Neuronal stem cell (in vitro differentiated cells): ENCODE measurements around the gene DOK3.

Experiments used
- DNase-seq: peaks from one replicate; pipeline ENCODE4 v3.0.0-alpha.2; 2013; ENCODE audit warnings: low spot score
- H2AFZ ChIP-seq: one replicate; pipeline ENCODE4 v1.6.1; 2013; ENCODE audit warnings: mild to moderate bottlenecking, low read length, inconsistent platforms
- H2AK5ac ChIP-seq: 2 replicates; pipeline ENCODE4 v1.6.1; 2013; ENCODE audit warnings: low read depth, mild to moderate bottlenecking, inconsistent platforms, low read length, moderate library complexity, mixed read lengths
- H2BK120ac ChIP-seq: 2 replicates; pipeline ENCODE4 v1.6.1; 2013; ENCODE audit warnings: low read depth, mild to moderate bottlenecking, inconsistent platforms, low read length, moderate library complexity, mixed read lengths
- H2BK12ac ChIP-seq: one replicate; pipeline ENCODE4 v1.6.1; 2013; ENCODE audit warnings: low read length, inconsistent platforms
- H2BK15ac ChIP-seq: 2 replicates; pipeline ENCODE4 v1.6.1; 2013; ENCODE audit warnings: mild to moderate bottlenecking, low read length, inconsistent platforms, mixed read lengths
- H2BK5ac ChIP-seq: one replicate; pipeline ENCODE4 v1.6.1; 2013; ENCODE audit warnings: inconsistent platforms, mild to moderate bottlenecking, low read length, moderate library complexity
- H3K14ac ChIP-seq: one replicate; pipeline ENCODE4 v1.6.1; 2013; ENCODE audit warnings: low read length, inconsistent platforms
- H3K18ac ChIP-seq: 2 replicates; pipeline ENCODE4 v1.6.1; 2013; ENCODE audit warnings: low read length, inconsistent platforms
- H3K23ac ChIP-seq: 2 replicates; pipeline ENCODE4 v1.6.1; 2013; ENCODE audit warnings: low read depth, mild to moderate bottlenecking, mixed read lengths, low read length, inconsistent platforms; ENCODE audit not compliant: poor library complexity
- H3K27ac ChIP-seq: replicated peaks from 3 replicates; pipeline ENCODE4 v1.5.1; 2013; ENCODE audit warnings: low read length, inconsistent platforms
- H3K27me3 ChIP-seq, 3 experiments: 2 replicates each; pipeline ENCODE4 v1.6.1; 2013; ENCODE audit warnings: low read length in 3 of 3, mild to moderate bottlenecking in 2 of 3, inconsistent platforms in 1 of 3, low read depth in 1 of 3, mixed read lengths in 1 of 3, moderate library complexity in 1 of 3; ENCODE audit not compliant: control insufficient read depth in 3 of 3, insufficient read depth in 3 of 3
- H3K36me3 ChIP-seq, 2 donors: replicated peaks in 1 of 2; 2 replicates each; pipeline ENCODE4 v1.6.1; 2013; ENCODE audit warnings: low read length in 2 of 2; ENCODE audit not compliant: control insufficient read depth in 2 of 2, insufficient read depth in 2 of 2
- H3K4ac ChIP-seq: 2 replicates; pipeline ENCODE4 v1.6.1; 2013; ENCODE audit warnings: inconsistent platforms, mild to moderate bottlenecking, low read length, moderate library complexity
- H3K4me1 ChIP-seq, 2 donors: 1 replicate in 1 of 2; 2 replicates in 1 of 2; pipeline ENCODE4 v1.6.1; 2013; ENCODE audit warnings: low read length in 2 of 2, low read depth in 1 of 2; ENCODE audit not compliant: control insufficient read depth in 2 of 2, insufficient read depth in 1 of 2
- H3K4me2 ChIP-seq: one replicate; pipeline ENCODE4 v1.6.1; 2013; ENCODE audit warnings: mild to moderate bottlenecking, low read length, inconsistent platforms; ENCODE audit not compliant: insufficient read depth, poor library complexity, severe bottlenecking
- H3K4me3 ChIP-seq, 2 donors: 2 replicates each; pipeline ENCODE4 v1.5.1; 2013; ENCODE audit warnings: low read length in 2 of 2, mild to moderate bottlenecking in 2 of 2, inconsistent platforms in 1 of 2, moderate library complexity in 1 of 2
- H3K79me1 ChIP-seq: one replicate; pipeline ENCODE4 v1.6.1; 2013; ENCODE audit warnings: low read depth, mild to moderate bottlenecking, inconsistent platforms, low read length, moderate library complexity
- H3K9ac ChIP-seq: one replicate; pipeline ENCODE4 v1.6.1; 2013; ENCODE audit warnings: mild to moderate bottlenecking, low read depth, low read length, inconsistent platforms; ENCODE audit not compliant: poor library complexity
- H3K9me3 ChIP-seq, 2 donors: replicated peaks in 1 of 2; 2 replicates each; pipeline versions ENCODE3 to v1.6.1; 2013; ENCODE audit warnings: low read length in 2 of 2, mild to moderate bottlenecking in 2 of 2, inconsistent platforms in 1 of 2, low read depth in 1 of 2, mixed read lengths in 1 of 2, moderate library complexity in 1 of 2; ENCODE audit not compliant: control insufficient read depth in 2 of 2, insufficient read depth in 1 of 2
- H4K8ac ChIP-seq: one replicate; pipeline ENCODE4 v1.6.1; 2013; ENCODE audit warnings: low read depth, mild to moderate bottlenecking, inconsistent platforms, low read length, moderate library complexity
- H4K91ac ChIP-seq: one replicate; pipeline ENCODE4 v1.6.1; 2013; ENCODE audit warnings: low read length, low read depth, mild to moderate bottlenecking, inconsistent platforms; ENCODE audit not compliant: poor library complexity
- WGBS, 2 donors: extraction: QIAGEN DNeasy Blood & Tissue Kit; methylation state at CpG; one replicate each; pipeline ENCODE4 v1.1.7; 2013; ENCODE audit warnings: missing lambda C conversion rate in 2 of 2, mixed read lengths in 1 of 2; ENCODE audit not compliant: insufficient read length in 2 of 2, insufficient replicate concordance in 1 of 2; ENCODE audit errors: extremely low coverage in 2 of 2; 5-methylcytosine and 5-hydroxymethylcytosine counted together

DOK3 gene

GRCh38 chr5:177457852-177458681 is 51.6 kb downstream of the DOK3 start:
- H2BK5ac ChIP-seq: peak overlapping the region; percentile 87
- H2BK15ac ChIP-seq: peak overlapping the region; percentile 83
- peaks cover 19 to 21% of the 10 kb centered on the region in 2 donors for H3K4me1 ChIP-seq
- peaks cover 0 to 3% of the 10 kb centered on the region in 2 donors for H3K9me3 ChIP-seq
- peak overlapping the region; percentile 75 for H2AK5ac ChIP-seq
- DNase-seq: no peak
- H3K18ac ChIP-seq: peak overlapping the region; percentile 38
- peaks cover 46 to 89% of the 10 kb centered on the region in 2 donors for H3K36me3 ChIP-seq
- no peak overlapping the region for H3K14ac ChIP-seq
- peak overlapping the region; percentile 69 for H3K27ac ChIP-seq
- no CpG with 5 or more reads among the region's 20 CpGs for WGBS, 2 donors
- no peak overlapping the region for H3K4me3 ChIP-seq
- no peak overlapping the region for H4K8ac ChIP-seq
- no peak overlapping the region for H4K91ac ChIP-seq
- H3K79me1 ChIP-seq: peaks cover 19% of the 10 kb centered on the region
- H3K4me2 ChIP-seq: no peak overlapping the region
- H2BK12ac ChIP-seq: no peak overlapping the region
- no peak overlapping the region for H2BK120ac ChIP-seq
- H3K27me3 ChIP-seq: no peaks in the 10 kb centered on the region
- H3K9ac ChIP-seq: peak overlapping the region; percentile 44
- no peak overlapping the region for H3K4ac ChIP-seq
- H3K23ac ChIP-seq: peak overlapping the region; percentile 73
- H2AFZ ChIP-seq: no peak overlapping the region

GRCh38 chr5:177456976-177457851 is 52.4 kb downstream of the DOK3 start:
- H2BK120ac ChIP-seq: peak overlapping the region; percentile 44
- H3K4me3 ChIP-seq: no peak overlapping the region
- peaks cover 0 to 3% of the 10 kb centered on the region in 2 donors for H3K9me3 ChIP-seq
- peak; percentile 97 for DNase-seq
- H4K91ac ChIP-seq: no peak overlapping the region
- peak overlapping the region; percentile 24 for H3K18ac ChIP-seq
- H3K4me1 ChIP-seq: peaks cover 19 to 21% of the 10 kb centered on the region in 2 donors
- no peak overlapping the region for H2AFZ ChIP-seq
- H2BK5ac ChIP-seq: no peak overlapping the region
- no peak overlapping the region for H2BK12ac ChIP-seq
- H3K9ac ChIP-seq: no peak overlapping the region
- H3K27ac ChIP-seq: peak overlapping the region; percentile 8
- no CpG with 5 or more reads among the region's 24 CpGs for WGBS, 2 donors
- H3K36me3 ChIP-seq: peaks cover 40 to 90% of the 10 kb centered on the region in 2 donors
- H4K8ac ChIP-seq: no peak overlapping the region
- H3K27me3 ChIP-seq: peaks cover 0 to 2% (median 0%) of the 10 kb centered on the region in 3 experiments
- H3K4ac ChIP-seq: no peak overlapping the region
- H3K79me1 ChIP-seq: peaks cover 19% of the 10 kb centered on the region
- no peak overlapping the region for H3K23ac ChIP-seq
- no peak overlapping the region for H3K4me2 ChIP-seq
- H2AK5ac ChIP-seq: no peak overlapping the region
- no peak overlapping the region for H2BK15ac ChIP-seq
- H3K14ac ChIP-seq: no peak overlapping the region

- Histone ChIP-seq H3K9ac (no peak overlapping the region), H3K4me1 (peaks cover 19 to 21% of the 10 kb centered on the region in 2 donors), H2BK120ac (no peak overlapping the region), H3K4ac (no peak overlapping the region), H3K9me3 (peaks cover 0 to 3% of the 10 kb centered on the region in 2 donors), H3K4me3 (no peak overlapping the region), H2BK12ac (no peak overlapping the region), H2BK15ac (no peak overlapping the region), H2AK5ac (no peak overlapping the region), H3K36me3 (peaks cover 37 to 87% of the 10 kb centered on the region in 2 donors), H4K91ac (no peak overlapping the region), H2AFZ (no peak overlapping the region), H3K18ac (no peak overlapping the region), H3K79me1 (peaks cover 17% of the 10 kb centered on the region), H3K27me3 (peaks cover 0 to 2% (median 0%) of the 10 kb centered on the region in 3 experiments), H3K4me2 (no peak overlapping the region), H4K8ac (no peak overlapping the region), H3K23ac (no peak overlapping the region), H2BK5ac (no peak overlapping the region), H3K14ac (no peak overlapping the region), H3K27ac (peak overlapping the region; percentile 8)
- no CpG with 5 or more reads among the region's 12 CpGs for WGBS, 2 donors
- DNase-seq: no peak
Measured at GRCh38 chr5:177456591-177456964, 53.0 kb downstream of the DOK3 start.
